ENCODE measurements around the gene PHKA2.
A peak's percentile ranks its signal among the peaks of the same experiment; 100 is the strongest.

PHKA2 gene

GRCh38 chrX:18887825-18888212, 96.1 kb downstream of the PHKA2 start:
- DNase-seq (ENCODE audit: low read depth): no peak

- no peak for DNase-seq (ENCODE audit: low read depth)
Measured at GRCh38 chrX:18887177-18887824, 96.6 kb downstream of the PHKA2 start.

- DNase-seq (ENCODE audit: low read depth): peak; percentile 9
Measured at GRCh38 chrX:18886344-18887161, 97.4 kb downstream of the PHKA2 start.

- no peak for DNase-seq (ENCODE audit: low read depth)
Measured at GRCh38 chrX:18886005-18886343, 97.9 kb downstream of the PHKA2 start.

GRCh38 chrX:18885328-18886004, 98.4 kb downstream of the PHKA2 start:
- no peak for DNase-seq (ENCODE audit: low read depth)

GRCh38 chrX:18884916-18885315, 99.0 kb downstream of the PHKA2 start:
- no peak for DNase-seq (ENCODE audit: low read depth)

GRCh38 chrX:18883961-18884765, 99.8 kb downstream of the PHKA2 start:
- DNase-seq (ENCODE audit: low read depth): no peak

GRCh38 chrX:18883234-18883960, 100.5 kb downstream of the PHKA2 start:
- no peak for DNase-seq (ENCODE audit: low read depth)

- DNase-seq (ENCODE audit: low read depth): no peak
Measured at GRCh38 chrX:18879144-18879543, 104.8 kb downstream of the PHKA2 start.

- no peak for DNase-seq (ENCODE audit: low read depth)
Measured at GRCh38 chrX:18877469-18877868, 106.4 kb downstream of the PHKA2 start.

GRCh38 chrX:18875256-18875878, 108.5 kb downstream of the PHKA2 start:
- no peak for DNase-seq (ENCODE audit: low read depth)

GRCh38 chrX:18874560-18875255, 109.2 kb downstream of the PHKA2 start:
- DNase-seq (ENCODE audit: low read depth): no peak

- DNase-seq (ENCODE audit: low read depth): no peak
Measured at GRCh38 chrX:18873836-18874235, 110.1 kb downstream of the PHKA2 start.

- DNase-seq (ENCODE audit: low read depth): no peak
Measured at GRCh38 chrX:18873189-18873791, 110.6 kb downstream of the PHKA2 start.

GRCh38 chrX:18872621-18873020, 111.3 kb downstream of the PHKA2 start:
- no peak for DNase-seq (ENCODE audit: low read depth)

- no peak for DNase-seq (ENCODE audit: low read depth)
Measured at GRCh38 chrX:18871970-18872369, 111.9 kb downstream of the PHKA2 start.

- DNase-seq (ENCODE audit: low read depth): no peak
Measured at GRCh38 chrX:18871161-18871890, 112.6 kb downstream of the PHKA2 start.

GRCh38 chrX:18864390-18864920, 119.5 kb downstream of the PHKA2 start:
- no peak for DNase-seq (ENCODE audit: low read depth)

- no peak for DNase-seq (ENCODE audit: low read depth)
Measured at GRCh38 chrX:18861511-18861910, 122.4 kb downstream of the PHKA2 start.

Measured in activated gamma-delta T cell treated with anti-CD3 and anti-CD28 coated beads, Interleukin-2, amount 50 U/mL, for 16 hours (primary cell).